Liver (tissue), 3 donors: ENCODE data around the gene FARP1.

Experiments
- EGR1 ChIP-seq, 2 donors: IDR thresholded peaks; 2 replicates each; pipeline ENCODE4 v1.6.1; 2016 to 2018; ENCODE audit warnings: antibody characterized with exemption in 2 of 2, low read depth in 2 of 2
- FOXA1 ChIP-seq: IDR thresholded peaks from 2 replicates; pipeline ENCODE4 v1.6.1; 2016; ENCODE audit warnings: antibody characterized with exemption
- GABPA ChIP-seq, 2 donors: IDR thresholded peaks in 1 of 2; conservative IDR thresholded peaks in 1 of 2; 2 replicates each; pipeline ENCODE4 v1.6.1; 2016; ENCODE audit warnings: antibody characterized with exemption in 2 of 2, mild to moderate bottlenecking in 1 of 2, moderate library complexity in 1 of 2
- HNF4G ChIP-seq: IDR thresholded peaks from 2 replicates; pipeline ENCODE4 v1.6.1; 2016; ENCODE audit warnings: antibody characterized with exemption
- JUND ChIP-seq, 2 donors: IDR thresholded peaks; 2 replicates each; pipeline ENCODE4 v1.6.1; 2016; ENCODE audit warnings: antibody characterized with exemption in 2 of 2
- NR2F2 ChIP-seq: IDR thresholded peaks from 2 replicates; pipeline ENCODE4 v1.6.1; 2016; ENCODE audit warnings: antibody characterized with exemption
- RAD21 ChIP-seq, 2 donors: IDR thresholded peaks; 2 replicates each; pipeline ENCODE4 v1.6.1; 2016; ENCODE audit warnings: antibody characterized with exemption in 2 of 2, mild to moderate bottlenecking in 2 of 2
- RXRA ChIP-seq, 2 donors: IDR thresholded peaks; 2 replicates each; pipeline ENCODE4 v1.6.1; 2017 to 2018; ENCODE audit warnings: antibody characterized with exemption in 2 of 2, mild to moderate bottlenecking in 1 of 2
- SP1 ChIP-seq: IDR thresholded peaks from 2 replicates; pipeline ENCODE4 v1.6.1; 2018; ENCODE audit warnings: antibody characterized with exemption, mild to moderate bottlenecking
- TAF1 ChIP-seq: conservative IDR thresholded peaks from 2 replicates; pipeline ENCODE4 v1.6.1; 2016; ENCODE audit warnings: antibody characterized with exemption, mild to moderate bottlenecking
- YY1 ChIP-seq: IDR thresholded peaks from 2 replicates; pipeline ENCODE4 v1.6.1; 2016; ENCODE audit warnings: antibody characterized with exemption, mild to moderate bottlenecking
- TF ChIP-seq, protein P1 (sequence below): fragments of 150-350 bp; IDR thresholded peaks from 2 replicates; pipeline ENCODE4 v1.5.1; 2017; ENCODE audit warnings: improper control_type of control experiment, low read depth, low read length; ENCODE audit not compliant: missing input control
- TF ChIP-seq, protein P2 (sequence below): IDR thresholded peaks from 2 replicates; pipeline ENCODE4 v1.6.1; 2016; ENCODE audit warnings: antibody characterized with exemption
- TF ChIP-seq, protein P3 (sequence below): IDR thresholded peaks from 2 replicates; pipeline ENCODE4 v1.6.1; 2016; ENCODE audit warnings: antibody characterized with exemption, mild to moderate bottlenecking
- donor health status: healthy.
- donor health status: healthy.

DNA sequence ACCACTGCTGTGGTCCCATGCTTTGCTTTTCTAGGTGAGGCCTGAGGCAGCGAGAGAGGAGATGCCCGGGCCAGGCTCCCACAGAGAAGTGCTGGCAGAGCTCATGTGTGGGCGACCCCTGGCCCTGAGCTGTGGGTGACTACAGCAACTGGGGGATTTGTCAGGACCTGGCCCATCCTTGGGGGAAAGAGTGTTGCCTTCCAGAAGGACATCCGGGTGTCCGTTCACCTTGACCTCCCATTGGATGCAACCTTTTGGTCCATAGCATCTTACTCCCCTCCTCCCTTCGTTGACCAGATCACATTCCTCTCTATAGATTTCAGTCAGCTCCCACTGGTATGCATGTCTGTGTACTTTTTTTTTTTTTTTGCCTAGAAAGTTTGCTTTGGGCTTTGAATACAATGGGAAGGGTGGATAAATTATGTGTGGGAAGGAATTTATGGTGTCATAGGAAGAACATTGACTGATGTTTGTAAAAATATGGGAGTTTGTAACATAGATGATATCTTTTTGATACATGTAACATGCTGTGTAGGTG is 118.3 kb downstream of the FARP1 start:
- TF ChIP-seq YY1, result no peak
- TF ChIP-seq, protein P1, sequence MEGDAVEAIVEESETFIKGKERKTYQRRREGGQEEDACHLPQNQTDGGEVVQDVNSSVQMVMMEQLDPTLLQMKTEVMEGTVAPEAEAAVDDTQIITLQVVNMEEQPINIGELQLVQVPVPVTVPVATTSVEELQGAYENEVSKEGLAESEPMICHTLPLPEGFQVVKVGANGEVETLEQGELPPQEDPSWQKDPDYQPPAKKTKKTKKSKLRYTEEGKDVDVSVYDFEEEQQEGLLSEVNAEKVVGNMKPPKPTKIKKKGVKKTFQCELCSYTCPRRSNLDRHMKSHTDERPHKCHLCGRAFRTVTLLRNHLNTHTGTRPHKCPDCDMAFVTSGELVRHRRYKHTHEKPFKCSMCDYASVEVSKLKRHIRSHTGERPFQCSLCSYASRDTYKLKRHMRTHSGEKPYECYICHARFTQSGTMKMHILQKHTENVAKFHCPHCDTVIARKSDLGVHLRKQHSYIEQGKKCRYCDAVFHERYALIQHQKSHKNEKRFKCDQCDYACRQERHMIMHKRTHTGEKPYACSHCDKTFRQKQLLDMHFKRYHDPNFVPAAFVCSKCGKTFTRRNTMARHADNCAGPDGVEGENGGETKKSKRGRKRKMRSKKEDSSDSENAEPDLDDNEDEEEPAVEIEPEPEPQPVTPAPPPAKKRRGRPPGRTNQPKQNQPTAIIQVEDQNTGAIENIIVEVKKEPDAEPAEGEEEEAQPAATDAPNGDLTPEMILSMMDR, result no peak
- no peak for TF ChIP-seq RAD21 (IDR thresholded peaks at IDR 0.05)
- no peak for TF ChIP-seq TAF1
- TF ChIP-seq, protein P2, sequence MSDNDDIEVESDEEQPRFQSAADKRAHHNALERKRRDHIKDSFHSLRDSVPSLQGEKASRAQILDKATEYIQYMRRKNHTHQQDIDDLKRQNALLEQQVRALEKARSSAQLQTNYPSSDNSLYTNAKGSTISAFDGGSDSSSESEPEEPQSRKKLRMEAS, result no peak
- TF ChIP-seq NR2F2, result no peak
- TF ChIP-seq FOXA1, result no peak
- TF ChIP-seq EGR1 (IDR thresholded peaks at IDR 0.05; ENCODE audit: low read depth in 2 of 2), result no peak
- no peak for TF ChIP-seq JUND (IDR thresholded peaks at IDR 0.05)
- TF ChIP-seq, protein P3, sequence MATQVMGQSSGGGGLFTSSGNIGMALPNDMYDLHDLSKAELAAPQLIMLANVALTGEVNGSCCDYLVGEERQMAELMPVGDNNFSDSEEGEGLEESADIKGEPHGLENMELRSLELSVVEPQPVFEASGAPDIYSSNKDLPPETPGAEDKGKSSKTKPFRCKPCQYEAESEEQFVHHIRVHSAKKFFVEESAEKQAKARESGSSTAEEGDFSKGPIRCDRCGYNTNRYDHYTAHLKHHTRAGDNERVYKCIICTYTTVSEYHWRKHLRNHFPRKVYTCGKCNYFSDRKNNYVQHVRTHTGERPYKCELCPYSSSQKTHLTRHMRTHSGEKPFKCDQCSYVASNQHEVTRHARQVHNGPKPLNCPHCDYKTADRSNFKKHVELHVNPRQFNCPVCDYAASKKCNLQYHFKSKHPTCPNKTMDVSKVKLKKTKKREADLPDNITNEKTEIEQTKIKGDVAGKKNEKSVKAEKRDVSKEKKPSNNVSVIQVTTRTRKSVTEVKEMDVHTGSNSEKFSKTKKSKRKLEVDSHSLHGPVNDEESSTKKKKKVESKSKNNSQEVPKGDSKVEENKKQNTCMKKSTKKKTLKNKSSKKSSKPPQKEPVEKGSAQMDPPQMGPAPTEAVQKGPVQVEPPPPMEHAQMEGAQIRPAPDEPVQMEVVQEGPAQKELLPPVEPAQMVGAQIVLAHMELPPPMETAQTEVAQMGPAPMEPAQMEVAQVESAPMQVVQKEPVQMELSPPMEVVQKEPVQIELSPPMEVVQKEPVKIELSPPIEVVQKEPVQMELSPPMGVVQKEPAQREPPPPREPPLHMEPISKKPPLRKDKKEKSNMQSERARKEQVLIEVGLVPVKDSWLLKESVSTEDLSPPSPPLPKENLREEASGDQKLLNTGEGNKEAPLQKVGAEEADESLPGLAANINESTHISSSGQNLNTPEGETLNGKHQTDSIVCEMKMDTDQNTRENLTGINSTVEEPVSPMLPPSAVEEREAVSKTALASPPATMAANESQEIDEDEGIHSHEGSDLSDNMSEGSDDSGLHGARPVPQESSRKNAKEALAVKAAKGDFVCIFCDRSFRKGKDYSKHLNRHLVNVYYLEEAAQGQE, result no peak
- no peak for TF ChIP-seq RXRA (IDR thresholded peaks at IDR 0.05)
- TF ChIP-seq SP1, result no peak
- TF ChIP-seq HNF4G, result no peak
- TF ChIP-seq GABPA (IDR thresholded peaks at IDR 0.05 in 1 of 2, conservative IDR thresholded peaks at IDR 0.05 in 1 of 2), result no peak
